DND-41 (cell line): Measurements from ENCODE around the gene AGPAT4.
"Not testable (repeated sequence)": the region's sequence is repeated elsewhere in the genome, so short reads cannot be mapped to it uniquely, and the experiment has no call there.

Experiments used
- ATAC-seq: fragments of 200-7000 bp; cut with Tn5 transposase; 3 replicates; pipeline ENCODE4 v1.9.1; 2021; ENCODE audit warnings: low read depth; ENCODE audit not compliant: insufficient read depth
- DNase-seq: peaks from one replicate; pipeline ENCODE4 v3.0.0-alpha.2; 2020
- H2AFZ ChIP-seq: 2 replicates; pipeline ENCODE4 v1.6.0; 2012; ENCODE audit warnings: low read depth, low read length
- H3K27ac ChIP-seq: 2 replicates; pipeline ENCODE4 v1.5.1; 2012; ENCODE audit warnings: low read length, inconsistent platforms
- H3K27me3 ChIP-seq: fragments of 200-600 bp; sonication (generic); 2 replicates; pipeline ENCODE4 v1.6.0; 2012; ENCODE audit warnings: low read length, mild to moderate bottlenecking, inconsistent platforms; ENCODE audit not compliant: insufficient read depth, poor library complexity
- H3K36me3 ChIP-seq: 2 replicates; pipeline ENCODE4 v1.5.1; 2012; ENCODE audit warnings: low read length, inconsistent platforms; ENCODE audit not compliant: insufficient read depth
- H3K4me1 ChIP-seq: 2 replicates; pipeline ENCODE4 v1.5.1; 2012; ENCODE audit warnings: mild to moderate bottlenecking, low read length; ENCODE audit not compliant: insufficient read depth
- H3K4me2 ChIP-seq: 2 replicates; pipeline ENCODE4 v1.6.0; 2012; ENCODE audit warnings: mild to moderate bottlenecking, moderate library complexity, low read length, inconsistent platforms; ENCODE audit not compliant: insufficient read depth
- H3K4me3 ChIP-seq, 2 experiments: fragments of 200-600 bp in 1 of 2; shearing (Covaris generic) in 1 of 2; 2 replicates each; pipeline ENCODE4 v1.5.1; 2012 to 2016; ENCODE audit warnings: inconsistent platforms in 2 of 2, low read length in 2 of 2, mild to moderate bottlenecking in 2 of 2, low read depth in 1 of 2, moderate library complexity in 1 of 2
- H3K79me2 ChIP-seq: 2 replicates; pipeline ENCODE4 v1.6.0; 2012; ENCODE audit warnings: low read length, inconsistent platforms; ENCODE audit not compliant: insufficient read depth
- H3K9ac ChIP-seq: 2 replicates; pipeline ENCODE4 v1.6.0; 2012; ENCODE audit warnings: low read depth, mild to moderate bottlenecking, inconsistent platforms, low read length, moderate library complexity
- H3K9me3 ChIP-seq: 2 replicates; pipeline ENCODE4 v1.5.1; 2012; ENCODE audit warnings: low read length, moderate library complexity, mild to moderate bottlenecking, inconsistent platforms; ENCODE audit not compliant: insufficient read depth, severe bottlenecking
- H4K20me1 ChIP-seq: 2 replicates; pipeline ENCODE4 v1.6.0; 2012; ENCODE audit warnings: low read length; ENCODE audit not compliant: insufficient read depth
- CTCF ChIP-seq: IDR thresholded peaks from 2 replicates; pipeline ENCODE4 v1.5.1; 2012; ENCODE audit warnings: borderline replicate concordance, low read length, moderate library complexity, mild to moderate bottlenecking; ENCODE audit not compliant: poor library complexity, severe bottlenecking; ENCODE audit errors: extremely low read depth
- EZH2 ChIP-seq: IDR thresholded peaks from 3 replicates; pipeline ENCODE4 v1.6.1; 2012; ENCODE audit warnings: borderline replicate concordance, low read depth, mild to moderate bottlenecking, moderate library complexity, low read length, inconsistent platforms; ENCODE audit not compliant: severe bottlenecking

AGPAT4 gene

GRCh38 chr6:161316531-161316930 lies 42.7 kb upstream of the AGPAT4 start:
- Histone ChIP-seq H3K4me1 (no peaks in the 10 kb centered on the region), H3K4me3 (no peak overlapping the region), H4K20me1 (no peaks in the 10 kb centered on the region), H3K27ac (no peak overlapping the region), H3K36me3 (no peaks in the 10 kb centered on the region), H3K4me2 (no peak overlapping the region), H3K9ac (no peak overlapping the region), H3K27me3 (no peaks in the 10 kb centered on the region), H3K9me3 (peaks cover 7% of the 10 kb centered on the region), H3K79me2 (no peaks in the 10 kb centered on the region), H2AFZ (no peak overlapping the region)
- ATAC-seq = no peak
- TF ChIP-seq CTCF = no peak
- no peak for TF ChIP-seq EZH2
- DNase-seq = no peak

GRCh38 chr6:161315246-161315917 lies 41.5 kb upstream of the AGPAT4 start:
- not testable (repeated sequence) for H3K4me2 ChIP-seq, H3K9ac ChIP-seq, H3K4me1 ChIP-seq, H3K9me3 ChIP-seq, H3K27me3 ChIP-seq, DNase-seq, ATAC-seq, H2AFZ ChIP-seq, H4K20me1 ChIP-seq, H3K79me2 ChIP-seq, H3K36me3 ChIP-seq, H3K4me3 ChIP-seq, H3K27ac ChIP-seq

GRCh38 chr6:161314541-161315245 lies 40.8 kb upstream of the AGPAT4 start:
- not testable (repeated sequence) for DNase-seq, ATAC-seq, H3K9ac ChIP-seq

GRCh38 chr6:161313940-161314509 lies 40.2 kb upstream of the AGPAT4 start:
- no peak for ATAC-seq
- H3K9ac ChIP-seq = no peak overlapping the region
- H3K9me3 ChIP-seq = peaks cover 7% of the 10 kb centered on the region
- no peaks in the 10 kb centered on the region for H3K27me3 ChIP-seq
- H3K4me1 ChIP-seq = no peaks in the 10 kb centered on the region
- H3K27ac ChIP-seq = no peak overlapping the region
- H3K4me3 ChIP-seq = no peak overlapping the region
- no peak for DNase-seq
- no peaks in the 10 kb centered on the region for H3K36me3 ChIP-seq
- no peaks in the 10 kb centered on the region for H4K20me1 ChIP-seq
- H3K79me2 ChIP-seq = no peaks in the 10 kb centered on the region
- TF ChIP-seq EZH2 = no peak
- TF ChIP-seq CTCF = no peak
- H3K4me2 ChIP-seq = no peak overlapping the region
- H2AFZ ChIP-seq = no peak overlapping the region

More at GRCh38 chr6:161314541-161315245, 40.8 kb upstream of the AGPAT4 start:
- not testable (repeated sequence) for H3K4me2 ChIP-seq, H3K4me3 ChIP-seq, H3K27ac ChIP-seq, H3K79me2 ChIP-seq, H2AFZ ChIP-seq, H3K4me1 ChIP-seq, H4K20me1 ChIP-seq, H3K27me3 ChIP-seq, H3K36me3 ChIP-seq, H3K9me3 ChIP-seq

GRCh38 chr6:161313475-161313874 lies 39.6 kb upstream of the AGPAT4 start:
- not testable (repeated sequence) for H2AFZ ChIP-seq, H3K9ac ChIP-seq, ATAC-seq, H3K4me2 ChIP-seq, H3K27me3 ChIP-seq, H3K4me1 ChIP-seq, H4K20me1 ChIP-seq, H3K27ac ChIP-seq, H3K4me3 ChIP-seq, DNase-seq, H3K79me2 ChIP-seq, H3K36me3 ChIP-seq, H3K9me3 ChIP-seq

GRCh38 chr6:161309774-161310173 lies 35.9 kb upstream of the AGPAT4 start:
- H3K9me3 ChIP-seq, H3K36me3 ChIP-seq, H3K4me1 ChIP-seq, H3K27ac ChIP-seq, DNase-seq, H3K27me3 ChIP-seq, ATAC-seq, H3K79me2 ChIP-seq, H4K20me1 ChIP-seq, H3K9ac ChIP-seq, H3K4me3 ChIP-seq, H3K4me2 ChIP-seq, H2AFZ ChIP-seq: not testable (repeated sequence)
